Panc1 (cell line): ENCODE results near the gene RARA. TPM values are rescaled to one million over a fixed set of nuclear protein-coding genes. Genes with fewer than 3 reads are reported as not detected.

Source experiments
- ATAC-seq: fragments of 200-7000 bp; cut with Tn5 transposase; 2 replicates; pipeline ENCODE4 v1.9.1; 2020; ENCODE audit warnings: mild to moderate bottlenecking, moderate library complexity
- BruUV-seq: library from RNA; stranded (reverse); fragments of 400-500 nt; replicated peaks from 2 replicates; lab custom pipeline; 2021; lab: Mats Ljungman, UMichigan
- CTCF ChIA-PET: fragments of 300-600 bp; sonication (Branson Sonifier 250); formaldehyde crosslinking; loops from one replicate; lab custom pipeline; 2022; ENCODE audit warnings: antibody characterized with exemption; lab: Charles Lee
- POLR2A ChIA-PET: fragments of 300-600 bp; sonication (Branson Sonifier 250); formaldehyde crosslinking; loops from one replicate; lab custom pipeline; 2022; ENCODE audit warnings: antibody characterized with exemption; lab: Charles Lee
- DNase-seq: peaks from one replicate; pipeline ENCODE4 v3.0.0-alpha.2; 2010; ENCODE audit warnings: low read depth, low spot score
- H3K27ac ChIP-seq: 2 replicates; pipeline ENCODE4 v1.5.1; 2011; ENCODE audit warnings: mild to moderate bottlenecking, low read length, inconsistent platforms
- H3K27me3 ChIP-seq: fragments of 200-500 bp; sonication (Bioruptor generic); 2 replicates; pipeline ENCODE4 v1.6.0; 2014; ENCODE audit warnings: low read length, inconsistent platforms; ENCODE audit not compliant: control insufficient read depth, insufficient read depth
- H3K36me3 ChIP-seq: fragments of 200-500 bp; sonication (Bioruptor generic); 2 replicates; pipeline ENCODE4 v1.5.1; 2014; ENCODE audit warnings: inconsistent platforms, mild to moderate bottlenecking, low read length, moderate library complexity; ENCODE audit not compliant: control insufficient read depth, insufficient read depth
- H3K4me1 ChIP-seq: 2 replicates; pipeline ENCODE4 v1.5.1; 2011; ENCODE audit warnings: inconsistent platforms, mild to moderate bottlenecking, low read length, moderate library complexity; ENCODE audit not compliant: control insufficient read depth, insufficient read depth
- H3K4me3 ChIP-seq, 2 experiments: 2 replicates each; pipeline ENCODE4 v1.5.1; 2011 to 2012; ENCODE audit warnings: low read depth in 2 of 2, low read length in 2 of 2, mild to moderate bottlenecking in 2 of 2, inconsistent platforms in 1 of 2, moderate library complexity in 1 of 2
- H3K9me3 ChIP-seq: fragments of 200-500 bp; sonication (Bioruptor generic); 2 replicates; pipeline ENCODE4 v1.5.1; 2014; ENCODE audit warnings: low read depth, mild to moderate bottlenecking, inconsistent platforms, low read length, moderate library complexity; ENCODE audit not compliant: control insufficient read depth, insufficient read depth
- POLR2AphosphoS5 ChIP-seq: IDR thresholded peaks from 2 replicates; pipeline ENCODE4 v1.6.1; 2012; ENCODE audit warnings: mild to moderate bottlenecking, low read depth, low read length, moderate library complexity
- SIN3A ChIP-seq: IDR thresholded peaks from 2 replicates; pipeline ENCODE4 v1.6.1; 2012; ENCODE audit warnings: low read depth, mild to moderate bottlenecking, low read length, moderate library complexity, borderline replicate concordance; ENCODE audit not compliant: insufficient read depth
- TCF7L2 ChIP-seq: IDR thresholded peaks from 2 replicates; pipeline ENCODE4 v1.6.1; 2011; ENCODE audit warnings: mild to moderate bottlenecking, low read depth, low read length, inconsistent platforms
- in situ Hi-C: cut with HindIII; loops from 2 replicates; pipeline ENCODE4 v1.10.0; 2016; ENCODE audit warnings: low sequenced_read_pairs, low pct_unique_long_range_greater_than_20kb
- intact Hi-C: fragments of 100-400 bp; cut with micrococcal nuclease; formaldehyde crosslinking; loops from one replicate; pipeline ENCODE4 v1.10.0; 2022; ENCODE audit not compliant: unreplicated experiment
- total RNA-seq: library from RNA; stranded (reverse); gene quantifications from one replicate; pipeline ENCODE4 v1.2.1, GENCODE V29; 2021; ENCODE audit not compliant: unreplicated experiment
- TF ChIP-seq, protein P1 (sequence below), 2 experiments: IDR thresholded peaks; 2 replicates each; pipeline ENCODE4 v1.6.1; 2011 to 2012; ENCODE audit warnings: low read depth in 2 of 2, control low read depth in 1 of 2, low read length in 1 of 2, mild to moderate bottlenecking in 1 of 2, moderate library complexity in 1 of 2; ENCODE audit not compliant: insufficient read depth in 1 of 2
- TF ChIP-seq, protein P2 (sequence below): fragments of 450-650 bp; IDR thresholded peaks from 2 replicates; pipeline ENCODE4 v1.5.1; 2017; ENCODE audit warnings: mild to moderate bottlenecking

Gene RARA
- total RNA-seq, 1 experiment from 2014 or later: 55.6 TPM

DNA sequence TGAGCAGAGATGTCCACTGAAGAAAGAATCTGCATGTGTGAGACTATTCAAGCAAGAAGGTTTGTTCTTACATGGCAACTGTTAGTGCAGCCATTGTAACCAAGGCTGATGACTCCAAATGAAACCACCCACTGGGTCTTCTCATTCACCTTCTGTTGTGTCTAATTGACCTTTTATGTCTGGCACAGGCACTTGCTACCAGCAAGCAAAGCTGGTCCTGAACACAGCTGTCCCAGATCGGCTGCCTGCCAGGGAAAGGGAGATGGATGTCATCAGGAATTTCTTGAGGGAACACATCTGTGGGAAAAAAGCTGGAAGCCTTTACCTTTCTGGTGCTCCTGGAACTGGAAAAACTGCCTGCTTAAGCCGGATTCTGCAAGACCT, 17.7 kb upstream of the RARA start:
- no TSS peak for BruUV-seq
- in situ Hi-C loops: no loop called here
- peaks cover 12% of the 10 kb centered on the region for H3K4me1 ChIP-seq
- no peak overlapping the region for H3K27ac ChIP-seq
- ATAC-seq (no peak), DNase-seq (no peak)
- ChIA-PET POLR2A (no interaction called here), CTCF (interaction anchor here (0.5 to 0.9 kb wide), 2 partner anchors 78 to 89 kb away, joined by 3 read pairs; no protein-coding TSS in a partner anchor)
- TF ChIP-seq, protein P1, sequence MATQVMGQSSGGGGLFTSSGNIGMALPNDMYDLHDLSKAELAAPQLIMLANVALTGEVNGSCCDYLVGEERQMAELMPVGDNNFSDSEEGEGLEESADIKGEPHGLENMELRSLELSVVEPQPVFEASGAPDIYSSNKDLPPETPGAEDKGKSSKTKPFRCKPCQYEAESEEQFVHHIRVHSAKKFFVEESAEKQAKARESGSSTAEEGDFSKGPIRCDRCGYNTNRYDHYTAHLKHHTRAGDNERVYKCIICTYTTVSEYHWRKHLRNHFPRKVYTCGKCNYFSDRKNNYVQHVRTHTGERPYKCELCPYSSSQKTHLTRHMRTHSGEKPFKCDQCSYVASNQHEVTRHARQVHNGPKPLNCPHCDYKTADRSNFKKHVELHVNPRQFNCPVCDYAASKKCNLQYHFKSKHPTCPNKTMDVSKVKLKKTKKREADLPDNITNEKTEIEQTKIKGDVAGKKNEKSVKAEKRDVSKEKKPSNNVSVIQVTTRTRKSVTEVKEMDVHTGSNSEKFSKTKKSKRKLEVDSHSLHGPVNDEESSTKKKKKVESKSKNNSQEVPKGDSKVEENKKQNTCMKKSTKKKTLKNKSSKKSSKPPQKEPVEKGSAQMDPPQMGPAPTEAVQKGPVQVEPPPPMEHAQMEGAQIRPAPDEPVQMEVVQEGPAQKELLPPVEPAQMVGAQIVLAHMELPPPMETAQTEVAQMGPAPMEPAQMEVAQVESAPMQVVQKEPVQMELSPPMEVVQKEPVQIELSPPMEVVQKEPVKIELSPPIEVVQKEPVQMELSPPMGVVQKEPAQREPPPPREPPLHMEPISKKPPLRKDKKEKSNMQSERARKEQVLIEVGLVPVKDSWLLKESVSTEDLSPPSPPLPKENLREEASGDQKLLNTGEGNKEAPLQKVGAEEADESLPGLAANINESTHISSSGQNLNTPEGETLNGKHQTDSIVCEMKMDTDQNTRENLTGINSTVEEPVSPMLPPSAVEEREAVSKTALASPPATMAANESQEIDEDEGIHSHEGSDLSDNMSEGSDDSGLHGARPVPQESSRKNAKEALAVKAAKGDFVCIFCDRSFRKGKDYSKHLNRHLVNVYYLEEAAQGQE (IDR thresholded peaks at IDR 0.05; ENCODE audit: insufficient read depth in 1 of 2, low read depth in 2 of 2, low read length in 1 of 2): no peak
- TF ChIP-seq TCF7L2: no peak
- no peak for TF ChIP-seq POLR2AphosphoS5
- TF ChIP-seq SIN3A: no peak
- peaks cover 15% of the 10 kb centered on the region for H3K36me3 ChIP-seq
- no peaks in the 10 kb centered on the region for H3K9me3 ChIP-seq
- intact Hi-C loops: no loop called here
- no peaks in the 10 kb centered on the region for H3K27me3 ChIP-seq
- H3K4me3 ChIP-seq: no peak overlapping the region

DNA sequence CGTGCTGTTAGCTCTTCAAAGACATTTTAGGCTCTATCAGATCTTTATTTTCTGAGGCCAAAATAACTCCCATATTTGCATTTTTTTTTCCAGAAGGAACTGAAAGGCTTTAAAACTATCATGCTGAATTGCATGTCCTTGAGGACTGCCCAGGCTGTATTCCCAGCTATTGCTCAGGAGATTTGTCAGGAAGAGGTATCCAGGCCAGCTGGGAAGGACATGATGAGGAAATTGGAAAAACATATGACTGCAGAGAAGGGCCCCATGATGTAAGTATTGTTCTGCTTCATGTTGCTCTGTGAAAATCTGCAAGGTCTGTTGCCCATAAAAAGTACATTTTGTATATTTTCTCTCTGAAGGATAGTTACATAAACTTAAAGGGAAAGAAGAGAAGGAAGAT, 15.6 kb upstream of the RARA start:
- BruUV-seq: no TSS peak
- in situ Hi-C loops (no loop called here), intact Hi-C loops (no loop called here)
- H3K9me3 ChIP-seq: no peaks in the 10 kb centered on the region
- H3K27me3 ChIP-seq: no peaks in the 10 kb centered on the region
- CTCF ChIA-PET: interaction anchor here (0.6 to 1.0 kb wide), 2 partner anchors 65 to 240 kb away, joined by 3 to 4 read pairs; no protein-coding TSS in a partner anchor
- no peak for DNase-seq
- TF ChIP-seq, protein P2, sequence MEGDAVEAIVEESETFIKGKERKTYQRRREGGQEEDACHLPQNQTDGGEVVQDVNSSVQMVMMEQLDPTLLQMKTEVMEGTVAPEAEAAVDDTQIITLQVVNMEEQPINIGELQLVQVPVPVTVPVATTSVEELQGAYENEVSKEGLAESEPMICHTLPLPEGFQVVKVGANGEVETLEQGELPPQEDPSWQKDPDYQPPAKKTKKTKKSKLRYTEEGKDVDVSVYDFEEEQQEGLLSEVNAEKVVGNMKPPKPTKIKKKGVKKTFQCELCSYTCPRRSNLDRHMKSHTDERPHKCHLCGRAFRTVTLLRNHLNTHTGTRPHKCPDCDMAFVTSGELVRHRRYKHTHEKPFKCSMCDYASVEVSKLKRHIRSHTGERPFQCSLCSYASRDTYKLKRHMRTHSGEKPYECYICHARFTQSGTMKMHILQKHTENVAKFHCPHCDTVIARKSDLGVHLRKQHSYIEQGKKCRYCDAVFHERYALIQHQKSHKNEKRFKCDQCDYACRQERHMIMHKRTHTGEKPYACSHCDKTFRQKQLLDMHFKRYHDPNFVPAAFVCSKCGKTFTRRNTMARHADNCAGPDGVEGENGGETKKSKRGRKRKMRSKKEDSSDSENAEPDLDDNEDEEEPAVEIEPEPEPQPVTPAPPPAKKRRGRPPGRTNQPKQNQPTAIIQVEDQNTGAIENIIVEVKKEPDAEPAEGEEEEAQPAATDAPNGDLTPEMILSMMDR: no peak
- TF ChIP-seq, protein P1 (IDR thresholded peaks at IDR 0.05; ENCODE audit: insufficient read depth in 1 of 2, low read depth in 2 of 2, low read length in 1 of 2): no peak
- TF ChIP-seq POLR2AphosphoS5: no peak
- no peak for TF ChIP-seq SIN3A
- TF ChIP-seq TCF7L2: no peak
- peaks cover 12% of the 10 kb centered on the region for H3K4me1 ChIP-seq
- ATAC-seq: no peak
- peaks cover 20% of the 10 kb centered on the region for H3K36me3 ChIP-seq
- no peak overlapping the region for H3K27ac ChIP-seq
- POLR2A ChIA-PET: interaction anchor here (1.7 kb wide), 1 partner anchor 14 kb away, joined by 5 read pairs; no protein-coding TSS in a partner anchor
- no peak overlapping the region for H3K4me3 ChIP-seq
